Loucy (cell line): Measurements from ENCODE around the gene PTPRN2.

Experiments
- EZH2phosphoT487 ChIP-seq: fragments of 200-600 bp; IDR thresholded peaks from 2 replicates; pipeline ENCODE4 v1.6.1; 2018; ENCODE audit warnings: antibody characterized with exemption, mild to moderate bottlenecking, moderate library complexity, borderline replicate concordance
- TF ChIP-seq, protein P1 (sequence below): fragments of 200-600 bp; sonication (generic); conservative IDR thresholded peaks from 2 replicates; pipeline ENCODE4 v1.5.1; 2014; ENCODE audit warnings: mild to moderate bottlenecking, antibody characterized with exemption, low read length

DNA sequence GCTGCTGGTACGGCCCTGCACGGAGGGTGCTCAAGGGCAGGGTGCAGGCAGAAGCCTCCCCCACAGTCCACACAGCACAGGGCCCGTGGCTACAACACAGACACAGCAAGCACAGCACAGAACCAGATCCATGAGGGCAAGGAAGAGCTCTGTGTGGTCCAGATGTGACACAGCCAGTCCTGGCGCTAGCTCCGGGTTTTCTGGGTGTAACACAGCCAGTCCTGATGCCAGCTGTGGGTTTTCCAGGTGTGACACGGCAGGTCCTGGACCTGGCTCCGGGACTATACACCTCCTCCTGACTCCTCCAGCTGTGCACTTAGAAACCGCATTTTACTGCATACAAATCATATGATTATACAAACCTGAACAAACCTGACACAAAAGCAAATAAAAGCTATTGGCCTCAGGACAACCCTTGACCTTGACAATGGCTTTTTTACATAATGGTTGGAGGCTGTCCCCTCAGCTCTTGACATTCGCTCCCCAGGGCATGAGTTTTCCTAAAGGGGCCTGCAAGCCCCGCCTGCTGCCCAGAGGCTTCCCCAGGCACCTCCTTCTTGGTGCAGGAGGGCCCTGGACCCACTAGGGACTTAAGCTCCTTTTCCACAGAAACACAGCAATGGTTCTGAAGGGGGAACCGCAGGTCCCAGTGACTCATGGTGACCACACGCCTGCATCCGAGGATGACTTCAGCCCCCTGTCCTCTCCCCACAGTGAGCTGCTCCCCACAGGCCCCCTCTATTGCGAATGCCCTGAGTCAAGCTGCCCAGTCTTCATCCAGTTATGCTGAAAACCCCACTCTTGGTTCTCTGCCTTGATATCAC lies 209.6 kb downstream of the PTPRN2 start:
- TF ChIP-seq, protein P1, sequence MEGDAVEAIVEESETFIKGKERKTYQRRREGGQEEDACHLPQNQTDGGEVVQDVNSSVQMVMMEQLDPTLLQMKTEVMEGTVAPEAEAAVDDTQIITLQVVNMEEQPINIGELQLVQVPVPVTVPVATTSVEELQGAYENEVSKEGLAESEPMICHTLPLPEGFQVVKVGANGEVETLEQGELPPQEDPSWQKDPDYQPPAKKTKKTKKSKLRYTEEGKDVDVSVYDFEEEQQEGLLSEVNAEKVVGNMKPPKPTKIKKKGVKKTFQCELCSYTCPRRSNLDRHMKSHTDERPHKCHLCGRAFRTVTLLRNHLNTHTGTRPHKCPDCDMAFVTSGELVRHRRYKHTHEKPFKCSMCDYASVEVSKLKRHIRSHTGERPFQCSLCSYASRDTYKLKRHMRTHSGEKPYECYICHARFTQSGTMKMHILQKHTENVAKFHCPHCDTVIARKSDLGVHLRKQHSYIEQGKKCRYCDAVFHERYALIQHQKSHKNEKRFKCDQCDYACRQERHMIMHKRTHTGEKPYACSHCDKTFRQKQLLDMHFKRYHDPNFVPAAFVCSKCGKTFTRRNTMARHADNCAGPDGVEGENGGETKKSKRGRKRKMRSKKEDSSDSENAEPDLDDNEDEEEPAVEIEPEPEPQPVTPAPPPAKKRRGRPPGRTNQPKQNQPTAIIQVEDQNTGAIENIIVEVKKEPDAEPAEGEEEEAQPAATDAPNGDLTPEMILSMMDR, result no peak
- no peak for TF ChIP-seq EZH2phosphoT487
